ENCODE results near the gene KCNH5.

GRCh38 chr14:62691647-62692489 lies 353.4 kb downstream of the KCNH5 start:
- TF ChIP-seq GATA2 (IDR thresholded peaks at IDR 0.05; ENCODE audit: low read depth, low read length) (no peak), GATA3 (IDR thresholded peaks at IDR 0.05; ENCODE audit: low read depth, low read length) (no peak)

All from SH-SY5Y (cell line).